H1 (cell line): ENCODE data around the gene OPCML. TPM values are rescaled to one million over a fixed set of nuclear protein-coding genes. Genes with fewer than 3 reads are reported as not detected.

ENCODE experiments used
- CTCF ChIA-PET: fragments of 300-600 bp; sonication (Branson Sonifier 250); formaldehyde crosslinking; loops from one replicate; lab custom pipeline; 2021; ENCODE audit not compliant: partially characterized antibody; lab: Charles Lee
- POLR2A ChIA-PET: fragments of 300-600 bp; sonication (Branson Sonifier 250); formaldehyde crosslinking; loops from one replicate; lab custom pipeline; 2021; ENCODE audit warnings: inconsistent platforms; ENCODE audit not compliant: partially characterized antibody; lab: Charles Lee
- DNase-seq, 2 experiments: peaks; one replicate each; pipeline versions ENCODE4 v3.0.0 to v3.0.0-alpha.2; 2010 to 2022; ENCODE audit warnings: low spot score in 2 of 2, low read depth in 1 of 2, mixed read lengths in 1 of 2
- FAIRE-seq: peaks from 2 replicates; lab custom pipeline; 2011; peaks lifted over from hg19 to GRCh38; lab: Jason Lieb, UNC
- H2AFZ ChIP-seq: 2 replicates; pipeline ENCODE4 v1.8.1; 2012; ENCODE audit warnings: low read length, inconsistent platforms
- H2AK5ac ChIP-seq: 2 replicates; pipeline ENCODE4 v1.6.1; 2013; ENCODE audit warnings: low read depth, low read length
- H2BK120ac ChIP-seq: replicated peaks from 2 replicates; pipeline ENCODE3; 2013; ENCODE audit warnings: low read depth, low read length, inconsistent platforms
- H2BK12ac ChIP-seq: 2 replicates; pipeline ENCODE4 v1.6.1; 2013; ENCODE audit warnings: low read depth, low read length
- H2BK15ac ChIP-seq: 2 replicates; pipeline ENCODE4 v1.6.1; 2013; ENCODE audit warnings: low read length
- H2BK20ac ChIP-seq: 2 replicates; pipeline ENCODE4 v1.6.1; 2013; ENCODE audit warnings: low read length
- H2BK5ac ChIP-seq: 2 replicates; pipeline ENCODE4 v1.6.1; 2013; ENCODE audit warnings: low read depth, low read length
- H3K14ac ChIP-seq: 2 replicates; pipeline ENCODE4 v1.6.1; 2013; ENCODE audit warnings: inconsistent platforms; ENCODE audit not compliant: insufficient read length
- H3K18ac ChIP-seq: 2 replicates; pipeline ENCODE4 v1.6.1; 2013; ENCODE audit warnings: low read length; ENCODE audit errors: extremely low read depth
- H3K23ac ChIP-seq: 2 replicates; pipeline ENCODE4 v1.6.1; 2013; ENCODE audit warnings: inconsistent platforms; ENCODE audit not compliant: insufficient read length
- H3K23me2 ChIP-seq: 2 replicates; pipeline ENCODE4 v1.6.1; 2013; ENCODE audit warnings: low read depth, low read length
- H3K27ac ChIP-seq: 2 replicates; pipeline ENCODE4 v1.6.1; 2011; ENCODE audit warnings: low read depth, low read length, inconsistent platforms
- H3K27me3 ChIP-seq, 4 experiments: replicated peaks in 1 of 4; 1 replicate in 1 of 4; 2 replicates in 3 of 4; pipeline versions ENCODE4 v1.6.1 to v1.8.1; 2011 to 2013; ENCODE audit warnings: low read length in 3 of 4, mild to moderate bottlenecking in 3 of 4, inconsistent platforms in 2 of 4, mixed read lengths in 2 of 4, moderate library complexity in 1 of 4; ENCODE audit not compliant: control insufficient read depth in 3 of 4, insufficient read depth in 3 of 4; ENCODE audit errors: extremely low read depth in 1 of 4
- H3K36me3 ChIP-seq, 4 experiments: 2 replicates each; pipeline versions ENCODE4 v1.6.1 to v1.8.1; 2011 to 2013; ENCODE audit warnings: mild to moderate bottlenecking in 4 of 4, low read length in 3 of 4, moderate library complexity in 2 of 4, control low read depth in 1 of 4, inconsistent platforms in 1 of 4; ENCODE audit not compliant: insufficient read depth in 4 of 4, control insufficient read depth in 2 of 4
- H3K4ac ChIP-seq: replicated peaks from 2 replicates; pipeline ENCODE3; 2013; ENCODE audit warnings: low read length, low read depth, mixed read lengths, inconsistent platforms; ENCODE audit not compliant: insufficient read length
- H3K4me1 ChIP-seq, 4 experiments: replicated peaks in 1 of 4; 1 replicate in 1 of 4; 2 replicates in 3 of 4; pipeline versions ENCODE4 v1.6.1 to v1.8.1; 2011 to 2013; ENCODE audit warnings: low read length in 3 of 4, inconsistent platforms in 2 of 4, mixed read lengths in 1 of 4; ENCODE audit not compliant: insufficient read depth in 4 of 4, control insufficient read depth in 3 of 4
- H3K4me2 ChIP-seq, 2 experiments: 2 replicates each; pipeline versions ENCODE4 v1.6.1 to v1.8.1; 2011 to 2013; ENCODE audit warnings: low read depth in 2 of 2, low read length in 2 of 2, control low read depth in 1 of 2, inconsistent platforms in 1 of 2, mild to moderate bottlenecking in 1 of 2; ENCODE audit not compliant: insufficient read depth in 1 of 2
- H3K4me3 ChIP-seq, 4 experiments: fragments of 200-600, 300-600 bp in 1 of 4; sonication (generic), shearing (Covaris generic), sonication (Bioruptor Twin) in 1 of 4; 2 replicates each; pipeline versions ENCODE4 v1.5.1 to v1.8.1; 2011 to 2016; ENCODE audit warnings: low read length in 4 of 4, low read depth in 3 of 4, control low read depth in 2 of 4, inconsistent platforms in 2 of 4, mild to moderate bottlenecking in 2 of 4, mixed read lengths in 1 of 4, moderate library complexity in 1 of 4; ENCODE audit not compliant: insufficient read depth in 2 of 4; ENCODE audit errors: extremely low read depth in 1 of 4
- H3K56ac ChIP-seq: replicated peaks from 2 replicates; pipeline ENCODE3; 2013; ENCODE audit warnings: low read depth, mild to moderate bottlenecking, mixed read lengths, low read length, inconsistent platforms; ENCODE audit not compliant: insufficient read length
- H3K79me1 ChIP-seq: 2 replicates; pipeline ENCODE4 v1.6.1; 2013; ENCODE audit warnings: low read depth, low read length, control low read depth
- H3K79me2 ChIP-seq, 2 experiments: 2 replicates each; pipeline versions ENCODE4 v1.6.1 to v1.8.1; 2012 to 2013; ENCODE audit warnings: low read length in 2 of 2, mild to moderate bottlenecking in 2 of 2, inconsistent platforms in 1 of 2; ENCODE audit not compliant: insufficient read depth in 2 of 2, control insufficient read depth in 1 of 2
- H3K9ac ChIP-seq, 4 experiments: replicated peaks in 1 of 4; 1 replicate in 1 of 4; 2 replicates in 3 of 4; pipeline versions ENCODE4 v1.6.1 to v1.8.1; 2011 to 2013; ENCODE audit warnings: low read depth in 3 of 4, low read length in 3 of 4, control low read depth in 2 of 4, mild to moderate bottlenecking in 2 of 4, moderate library complexity in 2 of 4, inconsistent platforms in 1 of 4; ENCODE audit errors: extremely low read depth in 1 of 4
- H3K9me3 ChIP-seq, 2 experiments: 2 replicates each; pipeline versions ENCODE4 v1.6.1 to v1.8.1; 2012 to 2013; ENCODE audit warnings: mild to moderate bottlenecking in 2 of 2, moderate library complexity in 2 of 2, control low read depth in 1 of 2, inconsistent platforms in 1 of 2, low read depth in 1 of 2, low read length in 1 of 2, mixed read lengths in 1 of 2; ENCODE audit not compliant: insufficient read depth in 2 of 2
- H4K20me1 ChIP-seq, 2 experiments: replicated peaks in 1 of 2; 2 replicates each; pipeline versions ENCODE3 to v1.8.1; 2011 to 2013; ENCODE audit warnings: inconsistent platforms in 2 of 2, low read length in 2 of 2, mild to moderate bottlenecking in 1 of 2; ENCODE audit not compliant: insufficient read depth in 2 of 2, control insufficient read depth in 1 of 2
- H4K5ac ChIP-seq: 2 replicates; pipeline ENCODE4 v1.6.1; 2013; ENCODE audit warnings: low read length, low read depth, mixed read lengths, inconsistent platforms; ENCODE audit not compliant: insufficient read length
- H4K8ac ChIP-seq: 2 replicates; pipeline ENCODE4 v1.8.0; 2013; ENCODE audit warnings: mild to moderate bottlenecking, moderate library complexity, low read length, inconsistent platforms; ENCODE audit not compliant: insufficient read depth; ENCODE audit errors: extremely low read depth
- H4K91ac ChIP-seq: replicated peaks from 2 replicates; pipeline ENCODE3; 2013; ENCODE audit warnings: low read length, mixed read lengths, inconsistent platforms; ENCODE audit not compliant: insufficient read length
- BACH1 ChIP-seq: IDR thresholded peaks from 2 replicates; pipeline ENCODE4 v1.6.1; 2012; ENCODE audit warnings: low read length, improper control_type of control experiment
- CEBPB ChIP-seq: IDR thresholded peaks from 2 replicates; pipeline ENCODE4 v1.6.1; 2012; ENCODE audit warnings: low read depth, low read length
- EP300 ChIP-seq, 2 experiments: IDR thresholded peaks; 1 replicate in 1 of 2; 2 replicates in 1 of 2; pipeline ENCODE4 v1.6.1; 2011 to 2012; ENCODE audit warnings: low read depth in 2 of 2, low read length in 2 of 2, mild to moderate bottlenecking in 2 of 2, borderline replicate concordance in 1 of 2, inconsistent platforms in 1 of 2, moderate library complexity in 1 of 2
- GABPA ChIP-seq: IDR thresholded peaks from 2 replicates; pipeline ENCODE4 v1.6.1; 2011; ENCODE audit warnings: mild to moderate bottlenecking, low read length, moderate library complexity, borderline replicate concordance; ENCODE audit not compliant: insufficient read depth
- KDM1A ChIP-seq: fragments of 200-600, 300-600 bp; sonication (generic); IDR thresholded peaks from 2 replicates; pipeline ENCODE4 v1.7.1; 2016; ENCODE audit warnings: mild to moderate bottlenecking, low read length, borderline replicate concordance
- KDM5A ChIP-seq: fragments of 200-600 bp; IDR thresholded peaks from 2 replicates; pipeline ENCODE4 v1.7.1; 2012; ENCODE audit warnings: mild to moderate bottlenecking, low read length, inconsistent platforms, mixed read lengths
- NANOG ChIP-seq: IDR thresholded peaks from 2 replicates; pipeline ENCODE4 v1.6.1; 2011; ENCODE audit warnings: low read length, low read depth, mild to moderate bottlenecking, inconsistent platforms; ENCODE audit not compliant: insufficient read depth, poor library complexity, severe bottlenecking
- RBBP5 ChIP-seq: IDR thresholded peaks from 2 replicates; pipeline ENCODE4 v1.7.1; 2012; ENCODE audit warnings: low read depth, mild to moderate bottlenecking, inconsistent platforms, low read length, moderate library complexity, borderline replicate concordance
- SIRT6 ChIP-seq: IDR thresholded peaks from one replicate; pipeline ENCODE4 v1.7.1; 2012; ENCODE audit warnings: low read length, inconsistent platforms
- SP1 ChIP-seq: IDR thresholded peaks from 2 replicates; pipeline ENCODE4 v1.6.1; 2011; ENCODE audit warnings: low read depth, low read length
- SP2 ChIP-seq: IDR thresholded peaks from 2 replicates; pipeline ENCODE4 v1.6.1; 2012; ENCODE audit warnings: mild to moderate bottlenecking, low read length, inconsistent platforms
- SP4 ChIP-seq: IDR thresholded peaks from 2 replicates; pipeline ENCODE4 v1.6.1; 2012; ENCODE audit warnings: low read length, inconsistent platforms
- SUZ12 ChIP-seq: fragments of 200-600 bp; sonication (generic); IDR thresholded peaks from 2 replicates; pipeline ENCODE4 v1.6.1; 2012; ENCODE audit warnings: mild to moderate bottlenecking, inconsistent platforms, low read length, moderate library complexity, mixed read lengths
- TAF1 ChIP-seq: IDR thresholded peaks from 2 replicates; pipeline ENCODE4 v1.6.1; 2011; ENCODE audit warnings: mild to moderate bottlenecking, low read depth, low read length
- YY1 ChIP-seq: IDR thresholded peaks from 2 replicates; pipeline ENCODE4 v1.6.1; 2011; ENCODE audit warnings: low read depth, mild to moderate bottlenecking, low read length
- WGBS, 2 experiments: shearing (Covaris generic) in 1 of 2; methylation state at CpG; one replicate each; pipeline versions ENCODE4 v1.1.6 to v1.1.7; 2013 to 2015; ENCODE audit warnings: low lambda C conversion rate in 2 of 2, mixed read lengths in 2 of 2, inconsistent platforms in 1 of 2, low coverage in 1 of 2, missing lambda C conversion rate in 1 of 2; ENCODE audit not compliant: insufficient replicate concordance in 2 of 2, insufficient coverage in 1 of 2, insufficient read length in 1 of 2; ENCODE audit errors: extremely low coverage in 1 of 2, missing lambda C conversion rate in 1 of 2; 5-methylcytosine and 5-hydroxymethylcytosine counted together
- polyA plus RNA-seq, 7 experiments: library from polyadenylated mRNA; depleted of rRNA in 3 of 7; stranded (reverse) in 5 of 7; unstranded in 2 of 7; fragments of >200 nt in 5 of 7; fragments of 200-250 nt in 2 of 7; gene quantifications; 1 replicate in 5 of 7; 2 replicates in 1 of 7; 4 replicates in 1 of 7; pipeline versions ENCODE4 v1.2.1 to v1.2.3, GENCODE V29; 2011 to 2013; ENCODE audit warnings: missing spikeins in 2 of 7, mixed read lengths in 2 of 7
- total RNA-seq: library from RNA; stranded (reverse); fragmentation: NEBNext Ultra II Directional; extraction: Animal tissue kit (Norgen Biotek cat#: 25700); gene quantifications from 2 replicates; pipeline ENCODE4 v1.2.1, GENCODE V29; 2021

OPCML gene
- total and polyA plus RNA-seq, 2 of the 8 experiments (the other 6 are each of a cell fraction or from before 2014, with no cell fraction given), result 2.3 to 3.1 TPM

DNA sequence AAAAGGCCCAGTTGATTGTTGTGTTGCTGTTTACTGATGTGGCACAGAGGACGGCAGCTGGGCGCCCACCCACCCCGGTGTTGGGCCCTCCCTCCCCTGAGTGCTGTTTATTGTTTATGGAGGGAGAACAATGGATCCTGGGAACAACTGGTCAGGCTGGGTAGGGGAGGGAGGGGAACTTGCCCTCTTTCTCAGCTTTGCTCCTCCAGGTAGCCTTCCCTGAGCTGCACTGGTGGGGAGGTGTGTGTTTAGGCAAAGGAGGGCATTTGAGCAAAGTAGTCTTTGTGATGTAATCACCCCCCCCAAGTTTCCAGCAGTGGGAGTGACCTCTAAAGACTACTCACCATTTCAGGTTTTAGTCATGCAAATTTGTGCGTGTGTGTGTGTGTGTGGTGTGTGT lies 1126.6 kb downstream of the OPCML start:
- H3K27me3 ChIP-seq, result peaks cover 0 to 4% (median 0%) of the 10 kb centered on the region in 4 experiments; a peak in 4 of 7 replicates
- peak overlapping the region; percentile 5 to 10; a peak in 2 of 4 replicates for H3K4me2 ChIP-seq
- H3K23me2 ChIP-seq, result no peaks in the 10 kb centered on the region
- H3K4me1 ChIP-seq, result peaks cover 0 to 12% (median 4%) of the 10 kb centered on the region in 4 experiments; a peak in 6 of 7 replicates
- no peak overlapping the region for H3K14ac ChIP-seq
- H3K79me2 ChIP-seq, result no peaks in the 10 kb centered on the region
- H3K27ac ChIP-seq, result no peak overlapping the region
- 0 out of 2 replicates have a peak overlapping the region, but pooled peaks have one; percentile 90 for H2BK15ac ChIP-seq
- H3K23ac ChIP-seq, result no peak overlapping the region
- H2BK12ac ChIP-seq, result 0 out of 2 replicates have a peak overlapping the region, but pooled peaks have one; percentile 85
- H3K4ac ChIP-seq, result no peak overlapping the region
- POLR2A ChIA-PET, result no interaction called here
- H3K18ac ChIP-seq, result peak overlapping the region; percentile 65; the same call in 1 of the 2 replicates
- H4K20me1 ChIP-seq, result no peaks in the 10 kb centered on the region
- no peaks in the 10 kb centered on the region for H3K79me1 ChIP-seq
- no peak overlapping the region for H3K56ac ChIP-seq
- no peak overlapping the region for H4K5ac ChIP-seq
- no peak overlapping the region for H2AK5ac ChIP-seq
- no peak overlapping the region for H2BK5ac ChIP-seq
- DNase-seq, result peak; percentile 55 to 62
- peak overlapping the region in 1 of 4 experiments; percentile 1; a peak in 1 of 8 replicates for H3K4me3 ChIP-seq
- H2BK20ac ChIP-seq, result no peak overlapping the region
- no peak overlapping the region for H2BK120ac ChIP-seq
- FAIRE-seq, result peak; percentile 94
- 13% methylated on average over 4 of the region's 4 CpGs; no CpG with 5 or more reads in 1 of the 2 experiments for WGBS, 2 experiments
- CTCF ChIA-PET, result interaction anchor here (1.2 to 1.7 kb wide), 2 partner anchors 58 to 292 kb away, joined by 3 read pairs; no protein-coding TSS in a partner anchor
- H3K36me3 ChIP-seq, result no peaks in the 10 kb centered on the region; a peak in 1 of 8 replicates
- H3K9ac ChIP-seq, result no peak overlapping the region
- no peak overlapping the region for H2AFZ ChIP-seq
- no peaks in the 10 kb centered on the region for H3K9me3 ChIP-seq
- no peak overlapping the region for H4K8ac ChIP-seq
- no peak overlapping the region for H4K91ac ChIP-seq
- no peak for TF ChIP-seq EP300 (IDR thresholded peaks at IDR 0.05; ENCODE audit: borderline replicate concordance in 1 of 2, low read depth in 2 of 2, low read length in 2 of 2)
- TF ChIP-seq SIRT6, result no peak
- no peak for TF ChIP-seq KDM5A
- TF ChIP-seq SUZ12, result no peak
- no peak for TF ChIP-seq TAF1
- TF ChIP-seq RBBP5, result no peak
- peak; percentile 15 for TF ChIP-seq NANOG
- no peak for TF ChIP-seq SP4
- TF ChIP-seq GABPA, result no peak
- no peak for TF ChIP-seq SP2
- TF ChIP-seq KDM1A, result no peak
- TF ChIP-seq SP1, result 0 out of 2 replicates have a peak, but pooled peaks have one; percentile 6
- TF ChIP-seq YY1, result no peak
- peak; percentile 38; the same call in 1 of the 2 replicates for TF ChIP-seq CEBPB
- no peak for TF ChIP-seq BACH1
